HCT116 (cell line): ENCODE measurements around the gene TFF2. TPM values are rescaled to one million over a fixed set of nuclear protein-coding genes. Genes with fewer than 3 reads are reported as not detected.

ENCODE experiments used
- ATAC-seq: fragments of 200-7000 bp; cut with Tn5 transposase; 2 replicates; pipeline ENCODE4 v1.9.1; 2020; ENCODE audit warnings: mild to moderate bottlenecking, moderate library complexity
- BruUV-seq: library from RNA; stranded (reverse); fragments of 400-500 nt; replicated peaks from 2 replicates; lab custom pipeline; 2021; lab: Mats Ljungman, UMichigan
- CTCF ChIA-PET: fragments of 300-600 bp; sonication (Branson Sonifier 250); formaldehyde crosslinking; loops from one replicate; lab custom pipeline; 2021; ENCODE audit warnings: antibody characterized with exemption; lab: Charles Lee
- POLR2A ChIA-PET: fragments of 300-600, 350-600 bp; sonication (Branson Sonifier 250); formaldehyde crosslinking; loops from one replicate; lab custom pipeline; 2021; ENCODE audit warnings: antibody characterized with exemption; lab: Charles Lee
- RAD21 ChIA-PET, 2 experiments: fragments of 300-600 bp; sonication (Branson Sonifier 250); formaldehyde crosslinking; loops; one replicate each; lab custom pipeline; 2023; ENCODE audit warnings: low total read pairs in 2 of 2; ENCODE audit not compliant: uncharacterized antibody in 2 of 2, unreplicated experiment in 2 of 2, low non-redundant PET in 1 of 2; lab: Charles Lee
- DNase-seq: peaks from one replicate; pipeline ENCODE4 v3.0.0-alpha.2; 2010; ENCODE audit warnings: low read depth, low spot score
- H2AFZ ChIP-seq: fragments of 200-600 bp; shearing (Covaris generic), sonication (generic); 2 replicates; pipeline ENCODE4 v1.6.1; 2017; ENCODE audit warnings: low read depth, mixed run types, mixed read lengths, antibody characterized with exemption, low read length; ENCODE audit not compliant: poor library complexity, severe bottlenecking
- H3K27ac ChIP-seq: 2 replicates; pipeline ENCODE4 v1.5.1; 2012; ENCODE audit warnings: low read depth, low read length
- H3K27me3 ChIP-seq: fragments of 200-600 bp; sonication (generic); 2 replicates; pipeline ENCODE4 v1.6.1; 2016; ENCODE audit warnings: mixed run types, low read length, mixed read lengths; ENCODE audit not compliant: insufficient read depth
- H3K36me3 ChIP-seq, 2 experiments: fragments of 200-500 bp in 1 of 2; fragments of 200-600 bp in 1 of 2; sonication (Bioruptor generic) in 1 of 2; sonication (generic) in 1 of 2; 2 replicates each; pipeline versions ENCODE4 v1.5.1 to v1.6.1; 2014 to 2016; ENCODE audit warnings: low read length in 2 of 2, inconsistent platforms in 1 of 2, mixed read lengths in 1 of 2, mixed run types in 1 of 2; ENCODE audit not compliant: insufficient read depth in 2 of 2, control insufficient read depth in 1 of 2
- H3K4me1 ChIP-seq, 2 experiments: fragments of 200-600 bp in 1 of 2; sonication (generic) in 1 of 2; 2 replicates each; pipeline versions ENCODE4 v1.5.1 to v1.6.1; 2012 to 2017; ENCODE audit warnings: low read length in 2 of 2, inconsistent platforms in 1 of 2, mild to moderate bottlenecking in 1 of 2, mixed read lengths in 1 of 2, mixed run types in 1 of 2, moderate library complexity in 1 of 2; ENCODE audit not compliant: insufficient read depth in 2 of 2, control insufficient read depth in 1 of 2
- H3K4me2 ChIP-seq: fragments of 200-600 bp; sonication (generic); 2 replicates; pipeline ENCODE4 v1.6.1; 2017; ENCODE audit warnings: mixed run types, low read length, mixed read lengths
- H3K4me3 ChIP-seq, 2 experiments: fragments of 200-600 bp in 1 of 2; sonication (generic) in 1 of 2; replicated peaks in 1 of 2; 2 replicates each; pipeline ENCODE4 v1.5.1; 2011 to 2016; ENCODE audit warnings: low read length in 2 of 2, control low read depth in 1 of 2, low read depth in 1 of 2, mild to moderate bottlenecking in 1 of 2, mixed read lengths in 1 of 2, mixed run types in 1 of 2
- H3K79me2 ChIP-seq: fragments of 200-600 bp; sonication (generic); 2 replicates; pipeline ENCODE4 v1.6.1; 2017; ENCODE audit warnings: mild to moderate bottlenecking, mixed run types, low read length, moderate library complexity, mixed read lengths; ENCODE audit not compliant: insufficient read depth
- H3K9ac ChIP-seq: fragments of 200-600 bp; sonication (generic); 2 replicates; pipeline ENCODE4 v1.6.1; 2016; ENCODE audit warnings: low read length, mixed read lengths
- H3K9me2 ChIP-seq: fragments of 200-600 bp; sonication (generic), shearing (Covaris generic); 2 replicates; pipeline ENCODE4 v1.6.1; 2017; ENCODE audit warnings: mixed run types, mild to moderate bottlenecking, moderate library complexity; ENCODE audit not compliant: insufficient read depth
- H3K9me3 ChIP-seq, 2 experiments: fragments of 200-500 bp in 1 of 2; fragments of 200-600 bp in 1 of 2; sonication (Bioruptor generic) in 1 of 2; sonication (generic) in 1 of 2; 2 replicates each; pipeline ENCODE4 v1.6.1; 2014 to 2017; ENCODE audit warnings: low read length in 2 of 2, mixed read lengths in 2 of 2, inconsistent platforms in 1 of 2, low read depth in 1 of 2, mild to moderate bottlenecking in 1 of 2, mixed run types in 1 of 2, moderate library complexity in 1 of 2; ENCODE audit not compliant: control insufficient read depth in 1 of 2, insufficient read depth in 1 of 2
- H4K20me1 ChIP-seq: fragments of 200-600 bp; sonication (generic), shearing (Covaris generic); 2 replicates; pipeline ENCODE4 v1.6.1; 2017; ENCODE audit warnings: mixed run types, mild to moderate bottlenecking, moderate library complexity; ENCODE audit not compliant: insufficient read depth
- CBX3 ChIP-seq: IDR thresholded peaks from 2 replicates; pipeline ENCODE4 v1.6.1; 2012; ENCODE audit warnings: low read depth
- EGR1 ChIP-seq: IDR thresholded peaks from 2 replicates; pipeline ENCODE4 v1.6.1; 2012; ENCODE audit warnings: low read depth
- ELF1 ChIP-seq: IDR thresholded peaks from 2 replicates; pipeline ENCODE4 v1.6.1; 2012; ENCODE audit warnings: low read depth, borderline replicate concordance
- EZH2 ChIP-seq: fragments of 200-600 bp; sonication (generic); IDR thresholded peaks from 2 replicates; pipeline ENCODE4 v1.6.1; 2017; ENCODE audit warnings: antibody characterized with exemption, mixed run types
- EZH2phosphoT487 ChIP-seq: fragments of 200-600 bp; IDR thresholded peaks from 2 replicates; pipeline ENCODE4 v1.6.1; 2018; ENCODE audit warnings: antibody characterized with exemption, borderline replicate concordance
- JUND ChIP-seq: IDR thresholded peaks from 2 replicates; pipeline ENCODE4 v1.6.1; 2012
- POLR2A ChIP-seq: IDR thresholded peaks from 2 replicates; pipeline ENCODE4 v1.7.0; 2011; ENCODE audit warnings: borderline replicate concordance; ENCODE audit not compliant: insufficient read depth, insufficient read length; ENCODE audit errors: extremely low read depth
- POLR2AphosphoS5 ChIP-seq: IDR thresholded peaks from 2 replicates; pipeline ENCODE4 v1.6.1; 2011; ENCODE audit warnings: mild to moderate bottlenecking, low read depth, low read length, moderate library complexity
- SIN3A ChIP-seq: IDR thresholded peaks from 2 replicates; pipeline ENCODE4 v1.6.1; 2012; ENCODE audit warnings: low read depth
- SP1 ChIP-seq: IDR thresholded peaks from 2 replicates; pipeline ENCODE4 v1.6.1; 2012; ENCODE audit warnings: low read depth
- YY1 ChIP-seq: IDR thresholded peaks from 2 replicates; pipeline ENCODE4 v1.6.1; 2011; ENCODE audit warnings: low read length, low read depth, moderate library complexity, mild to moderate bottlenecking; ENCODE audit not compliant: insufficient replicate concordance; ENCODE audit errors: extremely low read depth
- ZFX ChIP-seq: fragments of 450-650 bp; IDR thresholded peaks from 2 replicates; pipeline ENCODE4 v1.6.1; 2017
- ZNF274 ChIP-seq: fragments of 200-500 bp; sonication (Bioruptor generic); IDR thresholded peaks from 2 replicates; pipeline ENCODE4 v1.6.1; 2014; ENCODE audit warnings: mild to moderate bottlenecking, low read depth, low read length, inconsistent platforms
- intact Hi-C: fragments of 100-400 bp; cut with micrococcal nuclease; formaldehyde crosslinking; loops from 2 replicates; pipeline ENCODE4 v1.10.0; 2022
- total RNA-seq: library from RNA; stranded (reverse); gene quantifications from one replicate; pipeline ENCODE4 v1.2.1, GENCODE V29; 2021; ENCODE audit not compliant: unreplicated experiment
- TF ChIP-seq, protein P1 (sequence below), 3 experiments: fragments of 200-600 bp in 1 of 3; sonication (generic) in 1 of 3; IDR thresholded peaks in 2 of 3; conservative IDR thresholded peaks in 1 of 3; 2 replicates each; pipeline ENCODE4 v1.5.1; 2012 to 2017; ENCODE audit warnings: low read depth in 2 of 3, low read length in 2 of 3, antibody characterized with exemption in 1 of 3, borderline replicate concordance in 1 of 3, control low read depth in 1 of 3, mild to moderate bottlenecking in 1 of 3, mixed read lengths in 1 of 3, mixed run types in 1 of 3, moderate library complexity in 1 of 3; ENCODE audit not compliant: insufficient read depth in 1 of 3
- TF ChIP-seq, protein P2 (sequence below): IDR thresholded peaks from 2 replicates; pipeline ENCODE4 v1.6.1; 2011; ENCODE audit warnings: mild to moderate bottlenecking, low read length, moderate library complexity; ENCODE audit not compliant: insufficient replicate concordance; ENCODE audit errors: extremely low read depth
- TF ChIP-seq, protein P3 (sequence below): IDR thresholded peaks from 2 replicates; pipeline ENCODE4 v1.6.1; 2012
- TF ChIP-seq, protein P4 (sequence below): IDR thresholded peaks from 2 replicates; pipeline ENCODE4 v1.6.1; 2012

Gene TFF2
- total RNA-seq, 1 experiment from 2014 or later = not detected

DNA sequence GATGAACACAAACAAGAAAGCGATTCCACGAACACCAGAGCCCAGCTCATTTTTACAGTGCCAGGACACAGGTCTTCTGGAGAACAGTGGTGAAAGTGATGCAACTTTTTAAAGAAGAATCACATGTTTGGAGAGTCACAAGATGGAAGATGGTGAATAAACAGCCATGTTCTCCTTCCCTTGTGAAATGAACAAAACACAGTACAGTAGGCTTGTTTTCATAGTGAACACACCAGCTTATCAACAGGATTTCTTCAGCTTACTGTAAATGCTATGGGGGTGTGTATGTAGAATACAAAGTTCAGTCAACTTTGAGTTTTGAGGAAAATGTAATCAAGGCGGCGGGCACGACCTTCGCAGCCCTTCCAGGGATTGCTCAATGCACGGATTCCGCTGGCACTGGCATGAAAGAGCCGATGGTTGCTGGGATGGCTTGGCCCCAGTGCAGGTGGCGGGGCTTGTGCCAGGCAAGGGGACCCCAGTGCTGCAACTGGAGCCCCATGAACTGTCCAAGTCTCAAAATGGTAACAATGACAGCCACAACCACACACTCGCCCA is 35.3 kb upstream of the TFF2 start:
- H3K27me3 ChIP-seq = peaks cover 3% of the 10 kb centered on the region; the same call in 1 of the 2 replicates
- H3K79me2 ChIP-seq = no peaks in the 10 kb centered on the region
- DNase-seq (no peak), ATAC-seq (no peak)
- no peak for TF ChIP-seq POLR2AphosphoS5
- no peaks in the 10 kb centered on the region for H3K36me3 ChIP-seq
- no peaks in the 10 kb centered on the region for H3K9me2 ChIP-seq
- CTCF ChIA-PET = no interaction called here
- RAD21 ChIA-PET = no interaction called here
- POLR2A ChIA-PET = no interaction called here
- peaks cover 0 to 3% of the 10 kb centered on the region in 2 experiments; a peak in 1 of 4 replicates for H3K4me1 ChIP-seq
- H2AFZ ChIP-seq = no peak overlapping the region
- H3K27ac ChIP-seq = no peak overlapping the region
- H4K20me1 ChIP-seq = no peaks in the 10 kb centered on the region
- H3K9me3 ChIP-seq = peaks cover 4 to 5% of the 10 kb centered on the region in 2 experiments; a peak in 2 of 4 replicates
- BruUV-seq = no TSS peak
- intact Hi-C loops = loop anchor here (10.0 kb wide), 1 partner anchor 149 kb away; no protein-coding TSS in a partner anchor
- H3K4me2 ChIP-seq = no peak overlapping the region
- no peak overlapping the region for H3K4me3 ChIP-seq
- no peak overlapping the region for H3K9ac ChIP-seq

DNA sequence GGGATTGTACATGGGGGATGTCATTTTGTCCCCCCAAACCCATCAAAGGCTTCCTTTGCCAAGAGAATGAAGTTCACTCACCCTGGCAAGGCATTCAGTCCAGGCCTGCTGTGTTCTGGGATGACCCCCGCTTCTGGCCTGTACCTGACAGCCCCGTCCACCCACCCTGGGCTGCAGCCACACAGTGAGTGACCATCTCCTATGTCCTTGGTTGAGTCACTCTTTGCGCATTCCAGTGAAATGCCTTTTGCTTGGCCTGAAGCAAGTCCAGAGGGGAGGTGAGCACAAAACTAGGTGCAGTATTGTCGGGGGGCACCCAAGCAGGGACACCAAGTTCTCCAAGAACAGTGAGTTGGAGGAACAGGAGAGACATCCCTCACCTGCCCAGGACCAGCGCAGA is 34.8 kb upstream of the TFF2 start:
- no peak overlapping the region for H2AFZ ChIP-seq
- no peak for ATAC-seq
- no peaks in the 10 kb centered on the region for H3K27me3 ChIP-seq
- H3K9me3 ChIP-seq = peaks cover 4 to 5% of the 10 kb centered on the region in 2 experiments; a peak in 2 of 4 replicates
- CTCF ChIA-PET = no interaction called here
- intact Hi-C loops = loop anchor here (10.0 kb wide), 1 partner anchor 149 kb away; no protein-coding TSS in a partner anchor
- no peak overlapping the region for H3K4me2 ChIP-seq
- no peak for DNase-seq
- no peaks in the 10 kb centered on the region for H3K9me2 ChIP-seq
- H3K79me2 ChIP-seq = no peaks in the 10 kb centered on the region
- no peak overlapping the region for H3K4me3 ChIP-seq
- H3K9ac ChIP-seq = no peak overlapping the region
- no peaks in the 10 kb centered on the region for H3K36me3 ChIP-seq
- peaks cover 0 to 3% of the 10 kb centered on the region in 2 experiments; a peak in 1 of 4 replicates for H3K4me1 ChIP-seq
- POLR2A ChIA-PET = no interaction called here
- H3K27ac ChIP-seq = no peak overlapping the region
- RAD21 ChIA-PET = no interaction called here
- no peaks in the 10 kb centered on the region for H4K20me1 ChIP-seq
- BruUV-seq = no TSS peak
- TF ChIP-seq ZFX = no peak
- no peak for TF ChIP-seq ZNF274
- TF ChIP-seq JUND = no peak
- TF ChIP-seq, protein P1, sequence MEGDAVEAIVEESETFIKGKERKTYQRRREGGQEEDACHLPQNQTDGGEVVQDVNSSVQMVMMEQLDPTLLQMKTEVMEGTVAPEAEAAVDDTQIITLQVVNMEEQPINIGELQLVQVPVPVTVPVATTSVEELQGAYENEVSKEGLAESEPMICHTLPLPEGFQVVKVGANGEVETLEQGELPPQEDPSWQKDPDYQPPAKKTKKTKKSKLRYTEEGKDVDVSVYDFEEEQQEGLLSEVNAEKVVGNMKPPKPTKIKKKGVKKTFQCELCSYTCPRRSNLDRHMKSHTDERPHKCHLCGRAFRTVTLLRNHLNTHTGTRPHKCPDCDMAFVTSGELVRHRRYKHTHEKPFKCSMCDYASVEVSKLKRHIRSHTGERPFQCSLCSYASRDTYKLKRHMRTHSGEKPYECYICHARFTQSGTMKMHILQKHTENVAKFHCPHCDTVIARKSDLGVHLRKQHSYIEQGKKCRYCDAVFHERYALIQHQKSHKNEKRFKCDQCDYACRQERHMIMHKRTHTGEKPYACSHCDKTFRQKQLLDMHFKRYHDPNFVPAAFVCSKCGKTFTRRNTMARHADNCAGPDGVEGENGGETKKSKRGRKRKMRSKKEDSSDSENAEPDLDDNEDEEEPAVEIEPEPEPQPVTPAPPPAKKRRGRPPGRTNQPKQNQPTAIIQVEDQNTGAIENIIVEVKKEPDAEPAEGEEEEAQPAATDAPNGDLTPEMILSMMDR (IDR thresholded peaks at IDR 0.05 in 2 of 3, conservative IDR thresholded peaks at IDR 0.05 in 1 of 3; ENCODE audit: borderline replicate concordance in 1 of 3, insufficient read depth in 1 of 3, low read depth in 2 of 3, low read length in 2 of 3) = no peak
- no peak for TF ChIP-seq EZH2
- TF ChIP-seq, protein P2, sequence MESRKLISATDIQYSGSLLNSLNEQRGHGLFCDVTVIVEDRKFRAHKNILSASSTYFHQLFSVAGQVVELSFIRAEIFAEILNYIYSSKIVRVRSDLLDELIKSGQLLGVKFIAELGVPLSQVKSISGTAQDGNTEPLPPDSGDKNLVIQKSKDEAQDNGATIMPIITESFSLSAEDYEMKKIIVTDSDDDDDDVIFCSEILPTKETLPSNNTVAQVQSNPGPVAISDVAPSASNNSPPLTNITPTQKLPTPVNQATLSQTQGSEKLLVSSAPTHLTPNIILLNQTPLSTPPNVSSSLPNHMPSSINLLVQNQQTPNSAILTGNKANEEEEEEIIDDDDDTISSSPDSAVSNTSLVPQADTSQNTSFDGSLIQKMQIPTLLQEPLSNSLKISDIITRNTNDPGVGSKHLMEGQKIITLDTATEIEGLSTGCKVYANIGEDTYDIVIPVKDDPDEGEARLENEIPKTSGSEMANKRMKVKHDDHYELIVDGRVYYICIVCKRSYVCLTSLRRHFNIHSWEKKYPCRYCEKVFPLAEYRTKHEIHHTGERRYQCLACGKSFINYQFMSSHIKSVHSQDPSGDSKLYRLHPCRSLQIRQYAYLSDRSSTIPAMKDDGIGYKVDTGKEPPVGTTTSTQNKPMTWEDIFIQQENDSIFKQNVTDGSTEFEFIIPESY = no peak
- no peak for TF ChIP-seq ELF1
- no peak for TF ChIP-seq POLR2AphosphoS5
- TF ChIP-seq EZH2phosphoT487 = no peak
- no peak for TF ChIP-seq SP1
- TF ChIP-seq SIN3A = no peak
- TF ChIP-seq POLR2A = no peak
- TF ChIP-seq, protein P3, sequence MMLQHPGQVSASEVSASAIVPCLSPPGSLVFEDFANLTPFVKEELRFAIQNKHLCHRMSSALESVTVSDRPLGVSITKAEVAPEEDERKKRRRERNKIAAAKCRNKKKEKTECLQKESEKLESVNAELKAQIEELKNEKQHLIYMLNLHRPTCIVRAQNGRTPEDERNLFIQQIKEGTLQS = no peak
- TF ChIP-seq CBX3 = no peak
- no peak for TF ChIP-seq EGR1
- no peak for TF ChIP-seq YY1
- TF ChIP-seq, protein P4, sequence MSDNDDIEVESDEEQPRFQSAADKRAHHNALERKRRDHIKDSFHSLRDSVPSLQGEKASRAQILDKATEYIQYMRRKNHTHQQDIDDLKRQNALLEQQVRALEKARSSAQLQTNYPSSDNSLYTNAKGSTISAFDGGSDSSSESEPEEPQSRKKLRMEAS = no peak
